ENCODE results near the gene CPNE6.
"Not testable (repeated sequence)": the region's sequence is repeated elsewhere in the genome, so short reads cannot be mapped to it uniquely, and the experiment has no call there.

The CPNE6 gene

GRCh38 chr14:24071144-24071697 lies at the start of gene CPNE6:
TSS of gene CPNE6 (plus strand) at chr14:24071562. CDS start at chr14:24072937, 1,375 bp downstream.
- DNase-seq, result no peak

- not testable (repeated sequence) for DNase-seq
Observed at GRCh38 chr14:24024939-24025418, 46.4 kb upstream of the CPNE6 start.

- DNase-seq, result not testable (repeated sequence)
Observed at GRCh38 chr14:24029687-24030086, 41.7 kb upstream of the CPNE6 start.

GRCh38 chr14:24031331-24031730 lies 40.0 kb upstream of the CPNE6 start:
- DNase-seq, result not testable (repeated sequence)

GRCh38 chr14:24032727-24033418 lies 38.5 kb upstream of the CPNE6 start:
- DNase-seq, result peak in 1 of 2 donors; percentile 30

- DNase-seq, result not testable (repeated sequence)
Observed at GRCh38 chr14:24035769-24036168, 35.6 kb upstream of the CPNE6 start.

GRCh38 chr14:24036169-24036962 lies 35.0 kb upstream of the CPNE6 start:
- peak; percentile 58 to 74 for DNase-seq

- DNase-seq, result not testable (repeated sequence)
Observed at GRCh38 chr14:24036963-24037657, 34.3 kb upstream of the CPNE6 start.

GRCh38 chr14:24037658-24038037 lies 33.7 kb upstream of the CPNE6 start:
- no peak for DNase-seq

- DNase-seq, result no peak
Observed at GRCh38 chr14:24038686-24039085, 32.7 kb upstream of the CPNE6 start.

- no peak for DNase-seq
Observed at GRCh38 chr14:24040692-24041091, 30.7 kb upstream of the CPNE6 start.

- DNase-seq, result no peak
Observed at GRCh38 chr14:24042746-24043145, 28.6 kb upstream of the CPNE6 start.

GRCh38 chr14:24049002-24049401 lies 22.4 kb upstream of the CPNE6 start:
- DNase-seq, result not testable (repeated sequence)

GRCh38 chr14:24050753-24051152 lies 20.6 kb upstream of the CPNE6 start:
- DNase-seq, result not testable (repeated sequence)

- no peak for DNase-seq
Observed at GRCh38 chr14:24051176-24051788, 20.1 kb upstream of the CPNE6 start.

GRCh38 chr14:24051789-24052655 lies 19.3 kb upstream of the CPNE6 start, which contains the start of gene CARMIL3:
TSS of gene CARMIL3 (plus strand) at chr14:24052009. CDS start at chr14:24052154, 145 bp downstream.
- DNase-seq, result peak; percentile 52 to 70

- DNase-seq, result peak in 1 of 2 donors; percentile 36
Observed at GRCh38 chr14:24052656-24053547, 18.5 kb upstream of the CPNE6 start.

- no peak for DNase-seq
Observed at GRCh38 chr14:24053548-24054323, 17.6 kb upstream of the CPNE6 start.

- no peak for DNase-seq
Observed at GRCh38 chr14:24054324-24054641, 17.1 kb upstream of the CPNE6 start.

GRCh38 chr14:24054646-24055045 lies 16.7 kb upstream of the CPNE6 start:
- DNase-seq, result no peak

Data from CD4-positive, alpha-beta T cell treated with Interferon alpha-2 for 1 hour (primary cell).